HCT116 (cell line): Measurements from ENCODE around the gene PRKACA.

Experiments used
- EGR1 ChIP-seq: IDR thresholded peaks from 2 replicates; pipeline ENCODE4 v1.6.1; 2012; ENCODE audit warnings: low read depth
- ELF1 ChIP-seq: IDR thresholded peaks from 2 replicates; pipeline ENCODE4 v1.6.1; 2012; ENCODE audit warnings: low read depth, borderline replicate concordance
- EZH2phosphoT487 ChIP-seq: fragments of 200-600 bp; IDR thresholded peaks from 2 replicates; pipeline ENCODE4 v1.6.1; 2018; ENCODE audit warnings: antibody characterized with exemption, borderline replicate concordance
- JUND ChIP-seq: IDR thresholded peaks from 2 replicates; pipeline ENCODE4 v1.6.1; 2012
- POLR2A ChIP-seq: IDR thresholded peaks from 2 replicates; pipeline ENCODE4 v1.7.0; 2011; ENCODE audit warnings: borderline replicate concordance; ENCODE audit not compliant: insufficient read depth, insufficient read length; ENCODE audit errors: extremely low read depth
- POLR2AphosphoS5 ChIP-seq: IDR thresholded peaks from 2 replicates; pipeline ENCODE4 v1.6.1; 2011; ENCODE audit warnings: mild to moderate bottlenecking, low read depth, low read length, moderate library complexity
- RAD21 ChIP-seq: IDR thresholded peaks from 2 replicates; pipeline ENCODE4 v1.6.1; 2012; ENCODE audit warnings: low read depth, mild to moderate bottlenecking
- ZNF274 ChIP-seq: fragments of 200-500 bp; sonication (Bioruptor generic); IDR thresholded peaks from 2 replicates; pipeline ENCODE4 v1.6.1; 2014; ENCODE audit warnings: mild to moderate bottlenecking, low read depth, low read length, inconsistent platforms
- TF ChIP-seq, protein P1 (sequence below): IDR thresholded peaks from 2 replicates; pipeline ENCODE4 v1.6.1; 2012
- TF ChIP-seq, protein P2 (sequence below), 3 experiments: fragments of 200-600 bp in 1 of 3; sonication (generic) in 1 of 3; IDR thresholded peaks in 2 of 3; conservative IDR thresholded peaks in 1 of 3; 2 replicates each; pipeline ENCODE4 v1.5.1; 2012 to 2017; ENCODE audit warnings: low read depth in 2 of 3, low read length in 2 of 3, antibody characterized with exemption in 1 of 3, borderline replicate concordance in 1 of 3, control low read depth in 1 of 3, mild to moderate bottlenecking in 1 of 3, mixed read lengths in 1 of 3, mixed run types in 1 of 3, moderate library complexity in 1 of 3; ENCODE audit not compliant: insufficient read depth in 1 of 3

DNA sequence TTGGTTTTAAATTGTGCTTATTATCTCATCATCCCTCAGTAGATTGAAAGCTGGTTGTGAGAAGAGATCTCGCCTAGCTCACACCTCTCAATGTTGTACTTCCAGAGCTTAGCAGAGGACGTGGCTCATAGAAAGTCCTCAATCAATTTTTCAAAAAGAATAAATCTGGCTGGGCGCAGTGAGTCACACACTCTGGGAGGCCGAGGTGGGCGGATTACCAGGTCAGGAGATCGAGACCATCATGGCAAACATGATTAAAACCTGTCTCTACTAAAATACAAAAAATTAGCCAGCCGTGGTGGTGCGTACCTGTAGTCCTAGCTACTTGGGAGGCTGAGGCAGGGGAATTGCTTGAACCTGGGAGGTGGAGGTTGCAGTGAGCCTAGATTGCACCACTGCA lies 23.5 kb upstream of the PRKACA start:
- TF ChIP-seq POLR2AphosphoS5 = no peak
- TF ChIP-seq RAD21 = no peak
- no peak for TF ChIP-seq ZNF274
- TF ChIP-seq, protein P1, sequence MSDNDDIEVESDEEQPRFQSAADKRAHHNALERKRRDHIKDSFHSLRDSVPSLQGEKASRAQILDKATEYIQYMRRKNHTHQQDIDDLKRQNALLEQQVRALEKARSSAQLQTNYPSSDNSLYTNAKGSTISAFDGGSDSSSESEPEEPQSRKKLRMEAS = no peak
- TF ChIP-seq POLR2A = no peak
- TF ChIP-seq ELF1 = no peak
- TF ChIP-seq, protein P2, sequence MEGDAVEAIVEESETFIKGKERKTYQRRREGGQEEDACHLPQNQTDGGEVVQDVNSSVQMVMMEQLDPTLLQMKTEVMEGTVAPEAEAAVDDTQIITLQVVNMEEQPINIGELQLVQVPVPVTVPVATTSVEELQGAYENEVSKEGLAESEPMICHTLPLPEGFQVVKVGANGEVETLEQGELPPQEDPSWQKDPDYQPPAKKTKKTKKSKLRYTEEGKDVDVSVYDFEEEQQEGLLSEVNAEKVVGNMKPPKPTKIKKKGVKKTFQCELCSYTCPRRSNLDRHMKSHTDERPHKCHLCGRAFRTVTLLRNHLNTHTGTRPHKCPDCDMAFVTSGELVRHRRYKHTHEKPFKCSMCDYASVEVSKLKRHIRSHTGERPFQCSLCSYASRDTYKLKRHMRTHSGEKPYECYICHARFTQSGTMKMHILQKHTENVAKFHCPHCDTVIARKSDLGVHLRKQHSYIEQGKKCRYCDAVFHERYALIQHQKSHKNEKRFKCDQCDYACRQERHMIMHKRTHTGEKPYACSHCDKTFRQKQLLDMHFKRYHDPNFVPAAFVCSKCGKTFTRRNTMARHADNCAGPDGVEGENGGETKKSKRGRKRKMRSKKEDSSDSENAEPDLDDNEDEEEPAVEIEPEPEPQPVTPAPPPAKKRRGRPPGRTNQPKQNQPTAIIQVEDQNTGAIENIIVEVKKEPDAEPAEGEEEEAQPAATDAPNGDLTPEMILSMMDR (IDR thresholded peaks at IDR 0.05 in 2 of 3, conservative IDR thresholded peaks at IDR 0.05 in 1 of 3; ENCODE audit: borderline replicate concordance in 1 of 3, insufficient read depth in 1 of 3, low read depth in 2 of 3, low read length in 2 of 3) = no peak
- no peak for TF ChIP-seq JUND
- TF ChIP-seq EZH2phosphoT487 = no peak
- no peak for TF ChIP-seq EGR1
